GM23338 (cell line): ENCODE results near the gene NEU4. TPM values are rescaled to one million over a fixed set of nuclear protein-coding genes. Genes with fewer than 3 reads are reported as not detected.

Experiments used
- ATAC-seq: fragments of 200-7000 bp; cut with Tn5 transposase; 3 replicates; pipeline ENCODE4 v1.9.1; 2020
- DNase-seq: peaks from one replicate; pipeline ENCODE4 v3.0.0-alpha.2; 2015; ENCODE audit warnings: low spot score
- H2AFZ ChIP-seq: fragments of 200-600 bp; sonication (generic); 2 replicates; pipeline ENCODE4 v1.8.0; 2016; ENCODE audit warnings: antibody characterized with exemption, mild to moderate bottlenecking, moderate library complexity
- H3F3A ChIP-seq: fragments of 200-600 bp; sonication (generic); replicated peaks from 2 replicates; pipeline ENCODE4 v1.8.0; 2017; ENCODE audit warnings: antibody characterized with exemption, mixed run types, low read depth
- H3K27ac ChIP-seq: fragments of 200-600 bp; sonication (generic); 2 replicates; pipeline ENCODE4 v1.6.1; 2016; ENCODE audit warnings: low read depth
- H3K27me3 ChIP-seq: fragments of 200-600 bp; sonication (generic); 2 replicates; pipeline ENCODE4 v1.8.0; 2016; ENCODE audit warnings: mild to moderate bottlenecking, mixed run types, moderate library complexity; ENCODE audit not compliant: insufficient read depth
- H3K36me3 ChIP-seq: fragments of 200-600 bp; sonication (generic); 2 replicates; pipeline ENCODE4 v1.8.0; 2016; ENCODE audit warnings: mild to moderate bottlenecking; ENCODE audit not compliant: insufficient read depth
- H3K4me1 ChIP-seq: fragments of 200-600 bp; sonication (generic); 2 replicates; pipeline ENCODE4 v1.8.0; 2016; ENCODE audit warnings: mild to moderate bottlenecking, moderate library complexity; ENCODE audit not compliant: insufficient read depth
- H3K4me2 ChIP-seq: fragments of 200-600 bp; sonication (generic); 2 replicates; pipeline ENCODE4 v1.7.1; 2017; ENCODE audit warnings: mixed run types
- H3K4me3 ChIP-seq: fragments of 200-600 bp; sonication (generic); 2 replicates; pipeline ENCODE4 v1.6.1; 2016; ENCODE audit warnings: mixed run types
- H3K79me2 ChIP-seq: fragments of 200-600 bp; sonication (generic); replicated peaks from 2 replicates; pipeline ENCODE4 v1.8.0; 2017; ENCODE audit warnings: mild to moderate bottlenecking; ENCODE audit not compliant: insufficient read depth
- H3K9me2 ChIP-seq: fragments of 200-600 bp; sonication (generic); 2 replicates; pipeline ENCODE4 v1.8.0; 2017; ENCODE audit not compliant: insufficient read depth
- H4K20me1 ChIP-seq: fragments of 200-600 bp; sonication (generic); replicated peaks from 2 replicates; pipeline ENCODE4 v1.8.0; 2017; ENCODE audit warnings: mild to moderate bottlenecking; ENCODE audit not compliant: insufficient read depth
- H3K27ac Mint-ChIP-seq: 2 replicates; pipeline ENCODE4 v1.8.0; 2020; ENCODE audit warnings: inconsistent platforms, mild to moderate bottlenecking, moderate library complexity, mixed read lengths
- H3K27me3 Mint-ChIP-seq: 3 replicates; pipeline ENCODE4 v1.8.0; 2022; ENCODE audit warnings: low read depth, mild to moderate bottlenecking, moderate library complexity, mixed read lengths, inconsistent platforms; ENCODE audit not compliant: insufficient read depth, poor library complexity
- H3K36me3 Mint-ChIP-seq: 3 replicates; pipeline ENCODE4 v1.8.0; 2021; ENCODE audit warnings: low read depth, mild to moderate bottlenecking, inconsistent platforms, moderate library complexity, mixed read lengths
- H3K4me1 Mint-ChIP-seq: 3 replicates; pipeline ENCODE4 v1.8.0; 2020; ENCODE audit warnings: mild to moderate bottlenecking, inconsistent platforms, mixed read lengths
- H3K4me3 Mint-ChIP-seq: 3 replicates; pipeline ENCODE4 v1.8.0; 2021; ENCODE audit warnings: moderate library complexity, mild to moderate bottlenecking, inconsistent platforms, mixed read lengths
- H3K9me3 Mint-ChIP-seq: 3 replicates; pipeline ENCODE4 v1.8.0; 2020; ENCODE audit warnings: moderate library complexity, mild to moderate bottlenecking, inconsistent platforms, mixed read lengths
- CREB1 ChIP-seq: fragments of 250-450 bp; sonication (Bioruptor Pico); IDR thresholded peaks from 2 replicates; pipeline ENCODE4 v1.5.0; 2020; ENCODE audit warnings: low read depth, mild to moderate bottlenecking, moderate library complexity
- CTCF ChIP-seq, 2 experiments: fragments of 200-600 bp in 1 of 2; sonication (generic) in 1 of 2; conservative IDR thresholded peaks; 2 replicates each; pipeline versions ENCODE4 v1.5.1 to v1.6.1; 2016 to 2017; ENCODE audit warnings: antibody characterized with exemption in 2 of 2, low read depth in 2 of 2, mild to moderate bottlenecking in 2 of 2, moderate library complexity in 1 of 2
- JUNB ChIP-seq: IDR thresholded peaks from one replicate; pipeline ENCODE4 v1.6.1; 2016; ENCODE audit warnings: antibody characterized with exemption; ENCODE audit not compliant: unreplicated experiment
- POLR2AphosphoS5 ChIP-seq: IDR thresholded peaks from 2 replicates; pipeline ENCODE4 v1.6.1; 2016; ENCODE audit warnings: antibody characterized with exemption, low read depth
- ZNF114 ChIP-seq: fragments of 250-450 bp; sonication (Bioruptor Pico); IDR thresholded peaks from 2 replicates; pipeline ENCODE4 v1.5.0; 2020; ENCODE audit warnings: mild to moderate bottlenecking, moderate library complexity
- ZNF331 ChIP-seq: fragments of 250-450 bp; sonication (Bioruptor Pico); IDR thresholded peaks from 2 replicates; pipeline ENCODE4 v1.5.0; 2020; ENCODE audit warnings: low read depth, mild to moderate bottlenecking, moderate library complexity
- polyA plus RNA-seq: library from polyadenylated mRNA; unstranded; fragments of >200 nt; fragmentation: Nextera tagmentation; extraction: Ambion mirVana; gene quantifications from 2 replicates; pipeline ENCODE4 v1.2.1, GENCODE V29; 2016
- total RNA-seq: library from RNA; depleted of rRNA; stranded (reverse); fragments of >200 nt; shearing (Covaris generic); gene quantifications from 2 replicates; pipeline ENCODE4 v1.2.3, GENCODE V29; 2014
- TF ChIP-seq, protein P1 (sequence below): fragments of 250-450 bp; sonication (Bioruptor Pico); IDR thresholded peaks from 2 replicates; pipeline ENCODE4 v1.5.0; 2020; ENCODE audit warnings: mild to moderate bottlenecking, moderate library complexity

NEU4 gene
- total and polyA plus RNA-seq, 2 experiments from 2014 or later = 0.29 to 1.2 TPM

GRCh38 chr2:241853651-241854341 is 44.8 kb downstream of the NEU4 start:
- Mint-ChIP-seq H3K4me3 (no peak overlapping the region), H3K4me1 (no peaks in the 10 kb centered on the region), H3K27ac (no peak overlapping the region), H3K9me3 (no peaks in the 10 kb centered on the region; the same call in 2 of the 3 replicates), H3K36me3 (no peaks in the 10 kb centered on the region), H3K27me3 (peaks cover 8% of the 10 kb centered on the region)
- Histone ChIP-seq H3K36me3 (no peaks in the 10 kb centered on the region), H3K9me2 (no peaks in the 10 kb centered on the region), H4K20me1 (no peaks in the 10 kb centered on the region), H3K4me3 (no peak overlapping the region), H3F3A (no peaks in the 10 kb centered on the region), H3K27ac (no peak overlapping the region), H2AFZ (no peak overlapping the region), H3K4me1 (no peaks in the 10 kb centered on the region), H3K79me2 (no peaks in the 10 kb centered on the region), H3K27me3 (no peaks in the 10 kb centered on the region), H3K4me2 (no peak overlapping the region)
- ATAC-seq (no peak), DNase-seq (no peak)
- TF ChIP-seq POLR2AphosphoS5 (no peak), CTCF (conservative IDR thresholded peaks at IDR 0.05; ENCODE audit: low read depth in 2 of 2) (no peak), CREB1 (CRISPR knock-in tag) (no peak), JUNB (no peak), ZNF331 (no peak), ZNF114 (CRISPR knock-in tag) (no peak)
- TF ChIP-seq, protein P1, sequence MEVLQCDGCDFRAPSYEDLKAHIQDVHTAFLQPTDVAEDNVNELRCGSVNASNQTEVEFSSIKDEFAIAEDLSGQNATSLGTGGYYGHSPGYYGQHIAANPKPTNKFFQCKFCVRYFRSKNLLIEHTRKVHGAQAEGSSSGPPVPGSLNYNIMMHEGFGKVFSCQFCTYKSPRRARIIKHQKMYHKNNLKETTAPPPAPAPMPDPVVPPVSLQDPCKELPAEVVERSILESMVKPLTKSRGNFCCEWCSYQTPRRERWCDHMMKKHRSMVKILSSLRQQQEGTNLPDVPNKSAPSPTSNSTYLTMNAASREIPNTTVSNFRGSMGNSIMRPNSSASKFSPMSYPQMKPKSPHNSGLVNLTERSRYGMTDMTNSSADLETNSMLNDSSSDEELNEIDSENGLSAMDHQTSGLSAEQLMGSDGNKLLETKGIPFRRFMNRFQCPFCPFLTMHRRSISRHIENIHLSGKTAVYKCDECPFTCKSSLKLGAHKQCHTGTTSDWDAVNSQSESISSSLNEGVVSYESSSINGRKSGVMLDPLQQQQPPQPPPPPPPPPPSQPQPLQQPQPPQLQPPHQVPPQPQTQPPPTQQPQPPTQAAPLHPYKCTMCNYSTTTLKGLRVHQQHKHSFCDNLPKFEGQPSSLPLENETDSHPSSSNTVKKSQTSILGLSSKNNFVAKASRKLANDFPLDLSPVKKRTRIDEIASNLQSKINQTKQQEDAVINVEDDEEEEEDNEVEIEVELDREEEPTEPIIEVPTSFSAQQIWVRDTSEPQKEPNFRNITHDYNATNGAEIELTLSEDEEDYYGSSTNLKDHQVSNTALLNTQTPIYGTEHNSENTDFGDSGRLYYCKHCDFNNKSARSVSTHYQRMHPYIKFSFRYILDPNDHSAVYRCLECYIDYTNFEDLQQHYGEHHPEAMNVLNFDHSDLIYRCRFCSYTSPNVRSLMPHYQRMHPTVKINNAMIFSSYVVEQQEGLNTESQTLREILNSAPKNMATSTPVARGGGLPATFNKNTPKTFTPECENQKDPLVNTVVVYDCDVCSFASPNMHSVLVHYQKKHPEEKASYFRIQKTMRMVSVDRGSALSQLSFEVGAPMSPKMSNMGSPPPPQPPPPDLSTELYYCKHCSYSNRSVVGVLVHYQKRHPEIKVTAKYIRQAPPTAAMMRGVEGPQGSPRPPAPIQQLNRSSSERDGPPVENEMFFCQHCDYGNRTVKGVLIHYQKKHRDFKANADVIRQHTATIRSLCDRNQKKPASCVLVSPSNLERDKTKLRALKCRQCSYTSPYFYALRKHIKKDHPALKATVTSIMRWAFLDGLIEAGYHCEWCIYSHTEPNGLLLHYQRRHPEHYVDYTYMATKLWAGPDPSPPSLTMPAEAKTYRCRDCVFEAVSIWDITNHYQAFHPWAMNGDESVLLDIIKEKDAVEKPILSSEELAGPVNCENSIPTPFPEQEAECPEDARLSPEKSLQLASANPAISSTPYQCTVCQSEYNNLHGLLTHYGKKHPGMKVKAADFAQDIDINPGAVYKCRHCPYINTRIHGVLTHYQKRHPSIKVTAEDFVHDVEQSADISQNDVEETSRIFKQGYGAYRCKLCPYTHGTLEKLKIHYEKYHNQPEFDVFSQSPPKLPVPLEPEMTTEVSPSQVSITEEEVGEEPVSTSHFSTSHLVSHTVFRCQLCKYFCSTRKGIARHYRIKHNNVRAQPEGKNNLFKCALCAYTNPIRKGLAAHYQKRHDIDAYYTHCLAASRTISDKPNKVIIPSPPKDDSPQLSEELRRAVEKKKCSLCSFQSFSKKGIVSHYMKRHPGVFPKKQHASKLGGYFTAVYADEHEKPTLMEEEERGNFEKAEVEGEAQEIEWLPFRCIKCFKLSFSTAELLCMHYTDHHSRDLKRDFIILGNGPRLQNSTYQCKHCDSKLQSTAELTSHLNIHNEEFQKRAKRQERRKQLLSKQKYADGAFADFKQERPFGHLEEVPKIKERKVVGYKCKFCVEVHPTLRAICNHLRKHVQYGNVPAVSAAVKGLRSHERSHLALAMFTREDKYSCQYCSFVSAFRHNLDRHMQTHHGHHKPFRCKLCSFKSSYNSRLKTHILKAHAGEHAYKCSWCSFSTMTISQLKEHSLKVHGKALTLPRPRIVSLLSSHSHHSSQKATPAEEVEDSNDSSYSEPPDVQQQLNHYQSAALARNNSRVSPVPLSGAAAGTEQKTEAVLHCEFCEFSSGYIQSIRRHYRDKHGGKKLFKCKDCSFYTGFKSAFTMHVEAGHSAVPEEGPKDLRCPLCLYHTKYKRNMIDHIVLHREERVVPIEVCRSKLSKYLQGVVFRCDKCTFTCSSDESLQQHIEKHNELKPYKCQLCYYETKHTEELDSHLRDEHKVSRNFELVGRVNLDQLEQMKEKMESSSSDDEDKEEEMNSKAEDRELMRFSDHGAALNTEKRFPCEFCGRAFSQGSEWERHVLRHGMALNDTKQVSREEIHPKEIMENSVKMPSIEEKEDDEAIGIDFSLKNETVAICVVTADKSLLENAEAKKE (CRISPR knock-in tag) = no peak
